Measurements from ENCODE around the gene MAPK1. TPM values are rescaled to one million over a fixed set of nuclear protein-coding genes. Genes with fewer than 3 reads are reported as not detected.
A peak's percentile ranks its signal among the peaks of the same experiment; 100 is the strongest.

Gene MAPK1
- total and polyA plus RNA-seq, 9 of the 15 experiments (the other 6 are each of a cell fraction or from before 2014, with no cell fraction given): 46.3 to 575 (median 283) TPM

GRCh38 chr22:21816787-21817496 is 50.5 kb downstream of the MAPK1 start:
- DNase-seq (ENCODE audit: extremely low read depth in 1 of 4, low spot score in 3 of 4): peak; percentile 72 to 87 (median 80)
- no peak overlapping the region for H3K4me3 ChIP-seq
- intact Hi-C loops (cut with micrococcal nuclease) (loop anchor here (1.0 kb wide), 1 partner anchor 50 kb away; the partner anchor contains the start of gene MAPK1), in situ Hi-C loops (cut with MboI) (no loop called here)
- peak overlapping the region; percentile 57 for H3K27ac ChIP-seq (ENCODE audit: extremely low read depth, low read depth, low read length)
- H3K79me2 ChIP-seq (ENCODE audit: control insufficient read depth, insufficient read depth, low read length): peaks cover 93% of the 10 kb centered on the region
- peak; percentile 69 for ATAC-seq
- H3K27me3 ChIP-seq (ENCODE audit: control insufficient read depth in 2 of 2, insufficient read depth in 2 of 2, low read length in 2 of 2): no peaks in the 10 kb centered on the region
- peaks cover 30% of the 10 kb centered on the region for H4K20me1 ChIP-seq (replicated peaks; ENCODE audit: control insufficient read depth, insufficient read depth, low read length)
- peaks cover 27 to 33% of the 10 kb centered on the region in 2 experiments for H3K4me1 ChIP-seq (replicated peaks in 1 of 2; ENCODE audit: control insufficient read depth in 2 of 2, insufficient read depth in 2 of 2, low read length in 2 of 2)
- WGBS (ENCODE audit: insufficient coverage, low coverage, missing lambda C conversion rate): 49% methylated on average over 10 of the region's 10 CpGs
- peak overlapping the region; percentile 0; the same call in 1 of the 2 replicates for H2AFZ ChIP-seq (ENCODE audit: low read depth, low read length)
- BruUV-seq (replicated peaks): TSS peak; percentile 69
- peak; percentile 57 for FAIRE-seq
- peak overlapping the region; percentile 47 for H3K4me2 ChIP-seq (ENCODE audit: insufficient read depth, low read length)
- ChIA-PET POLR2A (interaction anchor here (0.6 to 10.4 kb wide), 18 partner anchors 10 to 1393 kb away, joined by 3 to 117 read pairs (median 4); partner anchors contain the start of genes MAPK1 and YPEL1), CTCF (ENCODE audit: low intra/inter-chr PET ratio) (interaction anchor here (0.6 to 0.8 kb wide), 3 partner anchors 62 to 240 kb away, joined by 3 read pairs; no protein-coding TSS in a partner anchor)
- H3K9me3 ChIP-seq (replicated peaks; ENCODE audit: control insufficient read depth, insufficient read depth, low read depth, low read length): no peaks in the 10 kb centered on the region; the same call in 1 of the 2 replicates
- peaks cover 17% of the 10 kb centered on the region for H3K9me1 ChIP-seq (ENCODE audit: control insufficient read depth, insufficient read depth, low read length)
- peak overlapping the region; percentile 27 to 78 for H3K9ac ChIP-seq (ENCODE audit: insufficient read depth in 1 of 2, low read depth in 2 of 2, low read length in 2 of 2)
- H3K36me3 ChIP-seq (ENCODE audit: control insufficient read depth, insufficient read depth, low read length): peaks cover 11% of the 10 kb centered on the region; the same call in 2 of the 3 replicates
- TF ChIP-seq, protein P1, sequence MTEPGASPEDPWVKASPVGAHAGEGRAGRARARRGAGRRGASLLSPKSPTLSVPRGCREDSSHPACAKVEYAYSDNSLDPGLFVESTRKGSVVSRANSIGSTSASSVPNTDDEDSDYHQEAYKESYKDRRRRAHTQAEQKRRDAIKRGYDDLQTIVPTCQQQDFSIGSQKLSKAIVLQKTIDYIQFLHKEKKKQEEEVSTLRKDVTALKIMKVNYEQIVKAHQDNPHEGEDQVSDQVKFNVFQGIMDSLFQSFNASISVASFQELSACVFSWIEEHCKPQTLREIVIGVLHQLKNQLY (CRISPR knock-in tag; conservative IDR thresholded peaks at IDR 0.05): no peak; a peak in 1 of 4 replicates
- TF ChIP-seq ETV1 (tag; conservative IDR thresholded peaks at IDR 0.05; ENCODE audit: low read depth) (peak; percentile 94), KLF1 (tag; IDR thresholded peaks at IDR 0.05) (no peak), U2AF2 (optimal IDR thresholded peaks at IDR 0.05; ENCODE audit: low read depth, low read length) (no peak), FOXK1 (CRISPR knock-in tag; IDR thresholded peaks at IDR 0.05; ENCODE audit: borderline replicate concordance) (peak; percentile 94), GABPB2 (CRISPR knock-in tag; conservative IDR thresholded peaks at IDR 0.05) (peak; percentile 81), E4F1 (CRISPR knock-in tag; IDR thresholded peaks at IDR 0.05; ENCODE audit: borderline replicate concordance) (no peak)
- TF ChIP-seq, protein P2, sequence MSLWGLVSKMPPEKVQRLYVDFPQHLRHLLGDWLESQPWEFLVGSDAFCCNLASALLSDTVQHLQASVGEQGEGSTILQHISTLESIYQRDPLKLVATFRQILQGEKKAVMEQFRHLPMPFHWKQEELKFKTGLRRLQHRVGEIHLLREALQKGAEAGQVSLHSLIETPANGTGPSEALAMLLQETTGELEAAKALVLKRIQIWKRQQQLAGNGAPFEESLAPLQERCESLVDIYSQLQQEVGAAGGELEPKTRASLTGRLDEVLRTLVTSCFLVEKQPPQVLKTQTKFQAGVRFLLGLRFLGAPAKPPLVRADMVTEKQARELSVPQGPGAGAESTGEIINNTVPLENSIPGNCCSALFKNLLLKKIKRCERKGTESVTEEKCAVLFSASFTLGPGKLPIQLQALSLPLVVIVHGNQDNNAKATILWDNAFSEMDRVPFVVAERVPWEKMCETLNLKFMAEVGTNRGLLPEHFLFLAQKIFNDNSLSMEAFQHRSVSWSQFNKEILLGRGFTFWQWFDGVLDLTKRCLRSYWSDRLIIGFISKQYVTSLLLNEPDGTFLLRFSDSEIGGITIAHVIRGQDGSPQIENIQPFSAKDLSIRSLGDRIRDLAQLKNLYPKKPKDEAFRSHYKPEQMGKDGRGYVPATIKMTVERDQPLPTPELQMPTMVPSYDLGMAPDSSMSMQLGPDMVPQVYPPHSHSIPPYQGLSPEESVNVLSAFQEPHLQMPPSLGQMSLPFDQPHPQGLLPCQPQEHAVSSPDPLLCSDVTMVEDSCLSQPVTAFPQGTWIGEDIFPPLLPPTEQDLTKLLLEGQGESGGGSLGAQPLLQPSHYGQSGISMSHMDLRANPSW (CRISPR knock-in tag; IDR thresholded peaks at IDR 0.05): peak; percentile 92
- TF ChIP-seq, protein P3, sequence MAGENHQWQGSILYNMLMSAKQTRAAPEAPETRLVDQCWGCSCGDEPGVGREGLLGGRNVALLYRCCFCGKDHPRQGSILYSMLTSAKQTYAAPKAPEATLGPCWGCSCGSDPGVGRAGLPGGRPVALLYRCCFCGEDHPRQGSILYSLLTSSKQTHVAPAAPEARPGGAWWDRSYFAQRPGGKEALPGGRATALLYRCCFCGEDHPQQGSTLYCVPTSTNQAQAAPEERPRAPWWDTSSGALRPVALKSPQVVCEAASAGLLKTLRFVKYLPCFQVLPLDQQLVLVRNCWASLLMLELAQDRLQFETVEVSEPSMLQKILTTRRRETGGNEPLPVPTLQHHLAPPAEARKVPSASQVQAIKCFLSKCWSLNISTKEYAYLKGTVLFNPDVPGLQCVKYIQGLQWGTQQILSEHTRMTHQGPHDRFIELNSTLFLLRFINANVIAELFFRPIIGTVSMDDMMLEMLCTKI (IDR thresholded peaks at IDR 0.05; ENCODE audit: partially characterized antibody): no peak
- TF ChIP-seq, protein P4, sequence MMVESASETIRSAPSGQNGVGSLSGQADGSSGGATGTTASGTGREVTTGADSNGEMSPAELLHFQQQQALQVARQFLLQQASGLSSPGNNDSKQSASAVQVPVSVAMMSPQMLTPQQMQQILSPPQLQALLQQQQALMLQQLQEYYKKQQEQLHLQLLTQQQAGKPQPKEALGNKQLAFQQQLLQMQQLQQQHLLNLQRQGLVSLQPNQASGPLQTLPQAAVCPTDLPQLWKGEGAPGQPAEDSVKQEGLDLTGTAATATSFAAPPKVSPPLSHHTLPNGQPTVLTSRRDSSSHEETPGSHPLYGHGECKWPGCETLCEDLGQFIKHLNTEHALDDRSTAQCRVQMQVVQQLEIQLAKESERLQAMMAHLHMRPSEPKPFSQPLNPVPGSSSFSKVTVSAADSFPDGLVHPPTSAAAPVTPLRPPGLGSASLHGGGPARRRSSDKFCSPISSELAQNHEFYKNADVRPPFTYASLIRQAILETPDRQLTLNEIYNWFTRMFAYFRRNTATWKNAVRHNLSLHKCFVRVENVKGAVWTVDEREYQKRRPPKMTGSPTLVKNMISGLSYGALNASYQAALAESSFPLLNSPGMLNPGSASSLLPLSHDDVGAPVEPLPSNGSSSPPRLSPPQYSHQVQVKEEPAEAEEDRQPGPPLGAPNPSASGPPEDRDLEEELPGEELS (CRISPR knock-in tag; IDR thresholded peaks at IDR 0.05; ENCODE audit: borderline replicate concordance): peak; percentile 95; the same call in 1 of the 2 replicates
